Breast epithelium (tissue), 4 donors: ENCODE measurements around the gene SLC6A7. TPM values are rescaled to one million over a fixed set of nuclear protein-coding genes. Genes with fewer than 3 reads are reported as not detected.

Experiments
- DNase-seq, 2 donors: peaks; one replicate each; pipeline ENCODE4 v3.0.0-alpha.2; 2019; ENCODE audit warnings: low spot score in 2 of 2
- H3K27ac ChIP-seq, 2 donors: fragments of 200-600 bp; sonication (generic) in 1 of 2; one replicate each; pipeline ENCODE4 v1.5.1; 2016 to 2019; ENCODE audit warnings: mild to moderate bottlenecking in 1 of 2
- H3K27me3 ChIP-seq, 2 donors: fragments of 200-600 bp; sonication (generic) in 1 of 2; one replicate each; pipeline versions ENCODE4 v1.5.1 to v1.6.0; 2017 to 2019; ENCODE audit warnings: control low read depth in 1 of 2, mild to moderate bottlenecking in 1 of 2
- H3K36me3 ChIP-seq: fragments of 200-600 bp; one replicate; pipeline ENCODE4 v1.5.1; 2019
- H3K4me1 ChIP-seq, 2 donors: fragments of 200-600 bp; sonication (generic); one replicate each; pipeline ENCODE4 v1.5.1; 2016 to 2019; ENCODE audit warnings: control low read depth in 1 of 2
- H3K4me3 ChIP-seq, 3 donors: fragments of 200-600 bp; sonication (generic); 1 replicate in 2 of 3; 2 replicates in 1 of 3; pipeline ENCODE4 v1.5.1; 2016 to 2019; ENCODE audit warnings: mild to moderate bottlenecking in 3 of 3, moderate library complexity in 2 of 3
- H3K9me3 ChIP-seq, 2 donors: fragments of 200-600 bp; sonication (generic) in 1 of 2; one replicate each; pipeline ENCODE4 v1.5.1; 2016 to 2019; ENCODE audit warnings: control low read depth in 1 of 2
- CTCF ChIP-seq, 3 donors: fragments of 450-650 bp; IDR thresholded peaks; one replicate each; pipeline ENCODE4 v1.5.1; 2016 to 2017; ENCODE audit warnings: antibody characterized with exemption in 3 of 3, mild to moderate bottlenecking in 3 of 3, moderate library complexity in 3 of 3
- POLR2A ChIP-seq: fragments of 450-650 bp; IDR thresholded peaks from one replicate; pipeline ENCODE4 v1.6.1; 2016; ENCODE audit warnings: antibody characterized with exemption, mild to moderate bottlenecking, moderate library complexity
- POLR2AphosphoS5 ChIP-seq, 3 donors: sonication (generic); formaldehyde crosslinking; IDR thresholded peaks; one replicate each; pipeline ENCODE4 v1.6.1; 2017; ENCODE audit warnings: antibody characterized with exemption in 3 of 3
- intact Hi-C: fragments of 100-400 bp; cut with DNase I; formaldehyde crosslinking; loops from one replicate; pipeline ENCODE4 v1.15.1; 2023; ENCODE audit warnings: low total_unique reads
- total RNA-seq, 3 donors: library from RNA; depleted of rRNA; stranded (reverse); fragments of >200 nt; gene quantifications; one replicate each; pipeline ENCODE4 v1.1.0, GENCODE V29; 2016

The SLC6A7 gene
- total RNA-seq, 3 donors from 2014 or later, result 0.15 to 0.16 TPM; not detected in 1

GRCh38 chr5:150184990-150185912 lies 4.6 kb upstream of the SLC6A7 start:
- TF ChIP-seq POLR2AphosphoS5 (IDR thresholded peaks at IDR 0.05), result no peak
- TF ChIP-seq CTCF (IDR thresholded peaks at IDR 0.05), result no peak
- no peak for TF ChIP-seq POLR2A
- Histone ChIP-seq H3K9me3 (no peaks in the 10 kb centered on the region), H3K4me3 (no peak overlapping the region), H3K27me3 (peaks cover 4 to 20% of the 10 kb centered on the region in 2 donors), H3K27ac (no peak overlapping the region), H3K36me3 (no peaks in the 10 kb centered on the region), H3K4me1 (no peaks in the 10 kb centered on the region)
- DNase-seq, result no peak
- intact Hi-C loops, result no loop called here

- intact Hi-C loops, result no loop called here
- H3K36me3 ChIP-seq, result no peaks in the 10 kb centered on the region
These were observed 3.7 kb upstream of the SLC6A7 start for GRCh38 chr5:150186137-150186536.

GRCh38 chr5:150186897-150187296 lies 3.0 kb upstream of the SLC6A7 start:
- peaks cover 9 to 27% of the 10 kb centered on the region in 2 donors for H3K27me3 ChIP-seq
- H3K27ac ChIP-seq, result no peak overlapping the region
- no peak for DNase-seq
- intact Hi-C loops, result no loop called here
- no peaks in the 10 kb centered on the region for H3K4me1 ChIP-seq
- H3K4me3 ChIP-seq, result no peak overlapping the region
- TF ChIP-seq CTCF (IDR thresholded peaks at IDR 0.05) (no peak), POLR2A (no peak), POLR2AphosphoS5 (IDR thresholded peaks at IDR 0.05) (no peak)
- H3K9me3 ChIP-seq, result no peaks in the 10 kb centered on the region
- H3K36me3 ChIP-seq, result no peaks in the 10 kb centered on the region

More at GRCh38 chr5:150186137-150186536, 3.7 kb upstream of the SLC6A7 start:
- Histone ChIP-seq H3K9me3 (no peaks in the 10 kb centered on the region), H3K4me1 (no peaks in the 10 kb centered on the region), H3K27ac (no peak overlapping the region), H3K4me3 (no peak overlapping the region), H3K27me3 (peaks cover 9 to 27% of the 10 kb centered on the region in 2 donors)
- TF ChIP-seq POLR2AphosphoS5 (IDR thresholded peaks at IDR 0.05) (no peak), CTCF (IDR thresholded peaks at IDR 0.05) (no peak), POLR2A (no peak)
- no peak for DNase-seq

GRCh38 chr5:150188146-150188842 lies 1.6 kb upstream of the SLC6A7 start:
- no peaks in the 10 kb centered on the region for H3K9me3 ChIP-seq
- TF ChIP-seq CTCF (IDR thresholded peaks at IDR 0.05) (no peak), POLR2AphosphoS5 (IDR thresholded peaks at IDR 0.05) (no peak), POLR2A (no peak)
- intact Hi-C loops, result no loop called here

DNA sequence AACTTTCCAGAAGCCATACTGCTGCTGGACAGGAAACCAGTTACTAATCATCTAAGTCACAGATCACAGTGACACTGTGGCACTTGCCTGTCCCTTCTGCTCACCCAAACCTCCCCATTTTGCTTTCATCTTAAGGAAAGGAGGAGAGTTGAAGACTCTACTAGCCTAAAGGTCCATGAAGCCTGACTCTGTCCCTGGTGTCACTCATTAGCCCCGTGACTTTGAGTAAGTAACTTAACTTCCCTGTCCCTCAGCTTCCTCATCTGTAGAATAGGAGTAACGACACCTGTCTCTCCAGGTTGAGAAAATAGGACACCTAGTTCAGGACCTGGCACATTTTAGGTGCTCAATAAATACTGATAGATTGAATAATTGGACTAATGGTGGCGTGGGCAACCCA lies 536 bp upstream of the SLC6A7 start:
- Histone ChIP-seq H3K4me3 (no peak overlapping the region), H3K9me3 (no peaks in the 10 kb centered on the region), H3K27me3 (peaks cover 9 to 27% of the 10 kb centered on the region in 2 donors), H3K36me3 (no peaks in the 10 kb centered on the region), H3K27ac (no peak overlapping the region), H3K4me1 (no peaks in the 10 kb centered on the region)
- no peak for TF ChIP-seq POLR2A
- no peak for TF ChIP-seq POLR2AphosphoS5 (IDR thresholded peaks at IDR 0.05)
- TF ChIP-seq CTCF (IDR thresholded peaks at IDR 0.05), result no peak
- no peak for DNase-seq
- intact Hi-C loops, result no loop called here

More at GRCh38 chr5:150188146-150188842, 1.6 kb upstream of the SLC6A7 start:
- H3K27ac ChIP-seq, result no peak overlapping the region
- H3K4me1 ChIP-seq, result no peaks in the 10 kb centered on the region
- H3K4me3 ChIP-seq, result no peak overlapping the region
- no peaks in the 10 kb centered on the region for H3K36me3 ChIP-seq
- DNase-seq, result no peak
- peaks cover 9 to 27% of the 10 kb centered on the region in 2 donors for H3K27me3 ChIP-seq
